IPS-18a (cell line): ENCODE data around the gene PSENEN.

Source experiments
- H3K27ac ChIP-seq: one replicate; pipeline ENCODE4 v1.5.1; 2013; ENCODE audit warnings: low read length
- H3K27me3 ChIP-seq: one replicate; pipeline ENCODE4 v1.6.1; 2013; ENCODE audit warnings: mild to moderate bottlenecking, low read length; ENCODE audit not compliant: control insufficient read depth, insufficient read depth
- H3K36me3 ChIP-seq: one replicate; pipeline ENCODE4 v1.6.1; 2013; ENCODE audit warnings: low read depth, low read length; ENCODE audit not compliant: control insufficient read depth
- H3K4me1 ChIP-seq: one replicate; pipeline ENCODE4 v1.6.1; 2013; ENCODE audit warnings: low read depth, low read length; ENCODE audit not compliant: control insufficient read depth
- H3K4me3 ChIP-seq: one replicate; pipeline ENCODE4 v1.5.1; 2013; ENCODE audit warnings: low read length
- H3K9ac ChIP-seq: one replicate; pipeline ENCODE4 v1.6.1; 2013; ENCODE audit warnings: mild to moderate bottlenecking, low read length, moderate library complexity
- H3K9me3 ChIP-seq: one replicate; pipeline ENCODE4 v1.6.1; 2013; ENCODE audit warnings: low read depth, low read length; ENCODE audit not compliant: control insufficient read depth

Gene PSENEN

DNA sequence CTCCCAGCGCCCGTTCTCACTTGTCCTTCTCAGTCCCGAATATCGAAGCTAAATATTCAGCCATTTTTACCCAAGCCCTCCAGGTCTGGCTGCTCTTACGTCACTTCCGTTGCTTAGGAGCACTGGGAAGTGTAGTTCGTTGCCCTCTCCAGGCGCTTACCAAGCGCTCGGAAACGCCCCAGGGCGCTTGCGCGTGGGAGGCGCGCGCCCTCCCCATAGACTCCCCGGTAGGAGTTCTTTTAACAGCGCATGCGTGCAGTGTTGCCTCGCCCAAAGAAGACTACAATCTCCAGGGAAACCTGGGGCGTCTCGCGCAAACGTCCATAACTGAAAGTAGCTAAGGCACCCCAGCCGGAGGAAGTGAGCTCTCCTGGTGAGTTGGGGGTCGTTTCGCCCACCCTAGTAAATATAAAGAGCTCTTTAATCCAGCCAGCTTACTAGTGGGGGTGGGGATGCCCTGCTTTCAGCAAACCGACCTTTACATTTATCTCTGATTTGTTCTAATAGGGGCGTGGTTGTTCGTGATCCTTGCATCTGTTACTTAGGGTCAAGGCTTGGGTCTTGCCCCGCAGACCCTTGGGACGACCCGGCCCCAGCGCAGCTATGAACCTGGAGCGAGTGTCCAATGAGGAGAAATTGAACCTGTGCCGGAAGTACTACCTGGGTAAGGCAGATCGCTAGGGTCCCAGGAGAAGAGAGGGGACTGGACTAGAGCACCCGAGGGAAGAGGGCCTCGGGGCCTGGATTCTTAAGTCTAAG lies at the start of gene PSENEN, which contains the start of gene U2AF1L4:
Gene PSENEN (plus strand): TSS at position 324 of the 759 bp plus-strand sequence. CDS start 280 bp downstream, at position 604.
Gene U2AF1L4 (minus strand): TSS at position 91 of the 759 bp plus-strand sequence. CDS start 27 bp downstream, at position 64.
- Histone ChIP-seq H3K4me1 (peaks cover 5% of the 10 kb centered on the region), H3K9ac (peak within 1 kb of the TSS; percentile 94), H3K27ac (peak within 1 kb of the TSS; percentile 91), H3K9me3 (no peaks in the 10 kb centered on the region), H3K27me3 (no peaks in the 10 kb centered on the region), H3K36me3 (no peaks in the 10 kb centered on the region), H3K4me3 (peak within 1 kb of the TSS; percentile 88)

DNA sequence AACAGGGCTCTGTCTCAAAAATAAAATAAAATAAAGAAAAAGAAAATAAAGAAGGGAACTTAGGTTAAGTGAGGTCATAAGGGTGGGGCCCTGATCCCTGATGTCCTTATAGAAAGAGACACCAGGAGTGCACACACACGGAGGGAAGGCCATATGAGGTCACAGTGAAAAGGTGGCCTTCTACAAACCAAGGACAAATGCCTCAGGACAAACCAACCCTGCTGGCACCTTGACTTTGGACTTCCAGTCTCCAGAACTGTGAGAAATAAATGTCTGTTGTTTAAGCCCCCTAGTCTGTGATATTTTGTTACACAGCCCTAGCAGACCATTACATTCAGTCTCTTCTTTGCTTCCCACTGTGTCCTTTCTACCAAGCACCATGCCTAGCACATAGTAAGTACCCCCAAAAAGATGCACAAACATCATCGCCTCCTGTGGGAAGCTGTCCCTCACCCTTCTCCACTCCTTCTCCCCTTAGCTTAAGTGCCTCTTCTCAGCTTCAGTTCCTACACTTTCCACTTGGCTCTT lies 49.5 kb upstream of the PSENEN start:
- H3K36me3 ChIP-seq, result no peaks in the 10 kb centered on the region
- H3K27me3 ChIP-seq, result no peaks in the 10 kb centered on the region
- no peak overlapping the region for H3K9ac ChIP-seq
- H3K9me3 ChIP-seq, result no peaks in the 10 kb centered on the region
- peaks cover 3% of the 10 kb centered on the region for H3K4me1 ChIP-seq
- no peak overlapping the region for H3K27ac ChIP-seq
- no peak overlapping the region for H3K4me3 ChIP-seq

- H3K27ac ChIP-seq, result no peak overlapping the region
- H3K9ac ChIP-seq, result no peak overlapping the region
- H3K9me3 ChIP-seq, result no peaks in the 10 kb centered on the region
- no peaks in the 10 kb centered on the region for H3K36me3 ChIP-seq
- no peak overlapping the region for H3K4me3 ChIP-seq
- H3K4me1 ChIP-seq, result peaks cover 3% of the 10 kb centered on the region
- no peaks in the 10 kb centered on the region for H3K27me3 ChIP-seq
Measured at GRCh38 chr19:35696835-35697234, 48.6 kb upstream of the PSENEN start.

GRCh38 chr19:35702223-35703012 lies 43.0 kb upstream of the PSENEN start:
- no peak overlapping the region for H3K27ac ChIP-seq
- H3K27me3 ChIP-seq, result peaks cover 30% of the 10 kb centered on the region
- no peaks in the 10 kb centered on the region for H3K9me3 ChIP-seq
- no peak overlapping the region for H3K9ac ChIP-seq
- H3K36me3 ChIP-seq, result no peaks in the 10 kb centered on the region
- H3K4me3 ChIP-seq, result peak overlapping the region; percentile 70
- H3K4me1 ChIP-seq, result no peaks in the 10 kb centered on the region

GRCh38 chr19:35703343-35703742 lies 42.1 kb upstream of the PSENEN start:
- Histone ChIP-seq H3K4me3 (no peak overlapping the region), H3K4me1 (no peaks in the 10 kb centered on the region), H3K27ac (no peak overlapping the region), H3K9me3 (no peaks in the 10 kb centered on the region), H3K9ac (no peak overlapping the region), H3K27me3 (peaks cover 30% of the 10 kb centered on the region), H3K36me3 (no peaks in the 10 kb centered on the region)

- Histone ChIP-seq H3K4me3 (no peak within 1 kb of the TSS), H3K27ac (no peak within 1 kb of the TSS), H3K36me3 (no peaks in the 10 kb centered on the region), H3K4me1 (no peaks in the 10 kb centered on the region), H3K27me3 (peaks cover 30% of the 10 kb centered on the region), H3K9me3 (no peaks in the 10 kb centered on the region), H3K9ac (no peak within 1 kb of the TSS)
Measured at GRCh38 chr19:35704218-35704617, 41.2 kb upstream of the PSENEN start, which contains the start of gene ZBTB32. Gene ZBTB32 (plus strand): TSS chr19:35704558. CDS start chr19:35714627, 10,069 bp downstream.

GRCh38 chr19:35708391-35708790 lies 37.1 kb upstream of the PSENEN start:
- no peaks in the 10 kb centered on the region for H3K4me1 ChIP-seq
- no peak overlapping the region for H3K27ac ChIP-seq
- H3K9ac ChIP-seq, result no peak overlapping the region
- no peaks in the 10 kb centered on the region for H3K36me3 ChIP-seq
- H3K9me3 ChIP-seq, result no peaks in the 10 kb centered on the region
- H3K27me3 ChIP-seq, result peaks cover 21% of the 10 kb centered on the region
- no peak overlapping the region for H3K4me3 ChIP-seq

DNA sequence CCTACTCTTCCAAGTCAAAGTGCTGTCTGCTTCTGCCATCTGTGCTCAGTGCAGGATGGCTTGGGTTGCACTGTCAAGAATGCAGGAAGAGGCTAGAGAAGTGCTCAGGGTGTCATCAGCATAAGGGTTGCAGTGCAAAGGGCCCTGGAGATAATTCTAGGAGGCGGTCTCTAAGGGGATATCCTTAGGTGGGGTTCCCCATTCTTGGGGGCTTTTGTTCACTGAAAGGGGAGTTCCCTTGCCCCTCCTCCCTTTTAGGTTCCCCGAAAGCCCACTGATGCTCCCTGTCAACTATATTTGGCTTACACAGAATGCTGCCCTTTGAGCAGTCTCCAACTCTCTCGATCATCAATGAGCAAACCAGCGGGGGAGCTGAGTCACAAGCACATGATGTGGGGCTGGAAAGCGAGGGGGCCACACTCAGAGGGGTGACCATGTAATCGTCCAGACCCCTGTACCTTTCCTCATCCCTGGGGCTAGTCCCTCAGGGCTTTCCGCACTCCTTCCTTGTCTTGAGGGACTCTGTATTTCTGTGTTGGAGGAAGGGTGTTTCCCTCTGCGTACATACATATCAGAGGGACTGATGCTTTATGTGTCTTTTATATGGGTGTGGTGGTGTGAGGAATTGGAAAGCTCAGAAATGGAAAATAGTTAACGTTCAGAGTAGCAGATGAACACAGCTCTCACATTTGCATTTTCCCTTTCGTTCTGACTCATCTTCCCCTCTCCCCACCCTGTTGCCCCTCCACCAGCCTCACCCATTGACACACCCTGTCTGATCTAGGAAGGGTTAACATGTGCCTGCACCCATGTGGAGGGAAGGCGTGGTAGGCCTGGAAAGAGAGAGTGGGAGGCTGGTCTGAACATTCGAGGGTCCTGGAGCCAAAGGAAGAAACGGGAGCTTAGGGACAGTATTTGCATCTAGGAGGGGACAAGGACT lies 34.4 kb upstream of the PSENEN start:
- Histone ChIP-seq H3K36me3 (no peaks in the 10 kb centered on the region), H3K4me1 (peaks cover 16% of the 10 kb centered on the region), H3K27ac (no peak overlapping the region), H3K9ac (no peak overlapping the region), H3K4me3 (no peak overlapping the region), H3K27me3 (peaks cover 4% of the 10 kb centered on the region), H3K9me3 (no peaks in the 10 kb centered on the region)

DNA sequence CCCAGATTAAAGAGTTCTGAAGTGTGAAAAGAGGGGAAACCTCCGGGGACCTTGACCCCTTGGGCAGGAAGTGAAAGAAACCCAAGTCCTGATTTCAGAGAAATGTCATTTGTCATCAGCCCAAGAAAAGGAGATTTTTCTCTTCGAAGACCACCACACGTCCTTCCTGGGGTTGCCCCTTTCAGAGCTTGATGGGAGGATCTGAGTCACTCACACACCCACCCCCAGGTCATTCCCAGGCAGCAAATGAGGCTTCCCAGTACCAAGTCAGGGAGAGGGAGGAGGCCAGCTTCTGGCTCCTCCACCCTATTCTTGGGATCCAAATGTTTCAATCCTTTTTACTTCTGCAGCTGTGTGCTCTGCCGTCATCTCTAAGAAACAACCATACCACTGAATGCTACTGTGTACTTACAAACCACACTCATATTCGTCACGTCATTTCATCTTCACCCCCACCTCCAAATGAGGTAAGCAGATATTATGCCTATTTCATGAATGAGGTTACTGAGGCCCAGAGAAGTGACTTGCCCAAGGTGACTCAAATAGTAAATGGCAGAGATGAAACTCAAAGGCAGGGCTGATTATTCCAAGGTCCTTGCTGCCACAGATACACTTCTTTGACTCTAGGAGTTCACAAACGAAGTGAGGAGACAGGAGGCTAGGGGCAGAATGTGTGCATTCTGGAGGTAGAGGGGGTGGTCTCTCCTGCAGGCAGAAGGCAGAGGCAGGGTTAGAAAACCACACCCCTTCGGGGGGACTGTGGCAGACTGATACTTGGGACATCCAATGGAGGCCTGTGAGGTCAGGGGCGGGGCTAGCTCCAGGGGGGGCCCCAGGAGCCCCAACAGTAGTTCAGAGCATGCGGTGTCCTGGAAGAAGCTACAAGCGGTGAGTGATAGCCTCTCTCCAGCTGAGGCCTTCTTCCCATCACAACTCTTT lies 32.6 kb upstream of the PSENEN start:
- H3K9ac ChIP-seq, result no peak overlapping the region
- H3K4me1 ChIP-seq, result peaks cover 16% of the 10 kb centered on the region
- no peaks in the 10 kb centered on the region for H3K9me3 ChIP-seq
- peaks cover 4% of the 10 kb centered on the region for H3K27me3 ChIP-seq
- no peak overlapping the region for H3K27ac ChIP-seq
- no peak overlapping the region for H3K4me3 ChIP-seq
- no peaks in the 10 kb centered on the region for H3K36me3 ChIP-seq

GRCh38 chr19:35713506-35713850 lies 32.0 kb upstream of the PSENEN start:
- Histone ChIP-seq H3K9ac (no peak overlapping the region), H3K36me3 (no peaks in the 10 kb centered on the region), H3K4me3 (no peak overlapping the region), H3K9me3 (no peaks in the 10 kb centered on the region), H3K27ac (no peak overlapping the region), H3K27me3 (peaks cover 4% of the 10 kb centered on the region), H3K4me1 (peaks cover 16% of the 10 kb centered on the region)
